Suprapubic skin (tissue), 4 donors: ENCODE data around the gene GREM1.

Experiments
- EP300 ChIP-seq: sonication (generic); formaldehyde crosslinking; IDR thresholded peaks from one replicate; pipeline ENCODE4 v1.6.1; 2017; ENCODE audit warnings: antibody characterized with exemption
- POLR2A ChIP-seq, 2 donors: fragments of 450-650 bp; IDR thresholded peaks; one replicate each; pipeline ENCODE4 v1.6.1; 2017; ENCODE audit warnings: antibody characterized with exemption in 2 of 2, mild to moderate bottlenecking in 2 of 2, moderate library complexity in 2 of 2
- POLR2AphosphoS5 ChIP-seq, 3 donors: sonication (generic); formaldehyde crosslinking; IDR thresholded peaks; one replicate each; pipeline ENCODE4 v1.6.1; 2017; ENCODE audit warnings: antibody characterized with exemption in 3 of 3
- TF ChIP-seq, protein P1 (sequence below), 2 donors: fragments of 200-600 bp in 1 of 2; fragments of 450-650 bp in 1 of 2; sonication (generic) in 1 of 2; IDR thresholded peaks; one replicate each; pipeline ENCODE4 v1.5.1; 2016 to 2019; ENCODE audit warnings: antibody characterized with exemption in 2 of 2, mild to moderate bottlenecking in 1 of 2, moderate library complexity in 1 of 2

- TF ChIP-seq, protein P1, sequence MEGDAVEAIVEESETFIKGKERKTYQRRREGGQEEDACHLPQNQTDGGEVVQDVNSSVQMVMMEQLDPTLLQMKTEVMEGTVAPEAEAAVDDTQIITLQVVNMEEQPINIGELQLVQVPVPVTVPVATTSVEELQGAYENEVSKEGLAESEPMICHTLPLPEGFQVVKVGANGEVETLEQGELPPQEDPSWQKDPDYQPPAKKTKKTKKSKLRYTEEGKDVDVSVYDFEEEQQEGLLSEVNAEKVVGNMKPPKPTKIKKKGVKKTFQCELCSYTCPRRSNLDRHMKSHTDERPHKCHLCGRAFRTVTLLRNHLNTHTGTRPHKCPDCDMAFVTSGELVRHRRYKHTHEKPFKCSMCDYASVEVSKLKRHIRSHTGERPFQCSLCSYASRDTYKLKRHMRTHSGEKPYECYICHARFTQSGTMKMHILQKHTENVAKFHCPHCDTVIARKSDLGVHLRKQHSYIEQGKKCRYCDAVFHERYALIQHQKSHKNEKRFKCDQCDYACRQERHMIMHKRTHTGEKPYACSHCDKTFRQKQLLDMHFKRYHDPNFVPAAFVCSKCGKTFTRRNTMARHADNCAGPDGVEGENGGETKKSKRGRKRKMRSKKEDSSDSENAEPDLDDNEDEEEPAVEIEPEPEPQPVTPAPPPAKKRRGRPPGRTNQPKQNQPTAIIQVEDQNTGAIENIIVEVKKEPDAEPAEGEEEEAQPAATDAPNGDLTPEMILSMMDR (IDR thresholded peaks at IDR 0.05) = no peak
- TF ChIP-seq EP300 (no peak), POLR2AphosphoS5 (IDR thresholded peaks at IDR 0.05) (no peak), POLR2A (IDR thresholded peaks at IDR 0.05) (no peak)
Observed at GRCh38 chr15:32671339-32672325, 46.2 kb upstream of the GREM1 start.
